NCI-H2029 (cell line): ENCODE results near the gene FOXJ3.
A peak's percentile ranks its signal among the peaks of the same experiment; 100 is the strongest.

ENCODE experiments used
- DNase-seq: peaks from one replicate; lab custom pipeline; 2025; lab: John Stamatoyannopoulos, UW

Gene FOXJ3

GRCh38 chr1:42189931-42190853 is 144.8 kb downstream of the FOXJ3 start:
- DNase-seq, result no peak

GRCh38 chr1:42186152-42186551 is 148.9 kb downstream of the FOXJ3 start:
- no peak for DNase-seq

DNA sequence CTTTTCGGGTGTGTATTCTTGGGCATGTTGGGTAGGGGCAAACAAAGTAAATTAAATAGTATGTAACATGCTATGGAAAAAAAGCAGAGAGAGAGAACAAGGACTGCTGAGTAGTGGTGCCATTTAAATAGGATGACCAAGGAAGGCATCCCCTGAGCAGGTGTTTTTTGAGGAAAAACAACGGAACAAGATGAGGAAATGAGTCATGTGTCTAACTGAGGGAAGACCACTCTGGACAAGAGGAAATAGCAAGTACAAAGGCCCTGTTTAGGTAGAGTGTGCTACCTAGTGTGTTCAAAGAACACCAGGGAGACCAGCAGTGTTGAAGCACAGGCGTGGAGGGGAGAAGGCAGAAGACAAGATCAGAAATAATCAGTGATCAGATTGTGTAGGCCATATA is 150.4 kb downstream of the FOXJ3 start:
- DNase-seq, result no peak

DNA sequence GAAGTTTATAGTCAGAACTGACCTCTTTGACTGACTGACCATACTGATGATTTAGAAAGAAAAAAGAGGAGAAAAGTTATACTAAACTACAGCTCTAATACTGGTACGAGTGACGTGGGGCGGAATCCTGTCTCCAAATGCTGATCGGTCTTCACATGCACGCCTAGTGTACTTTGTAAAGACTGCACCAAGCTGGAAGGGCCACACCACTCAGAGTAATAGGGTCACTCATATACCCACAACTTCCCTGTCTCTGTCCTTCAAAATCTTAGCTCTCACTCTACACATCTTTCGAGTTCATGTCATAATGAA is 151.1 kb downstream of the FOXJ3 start:
- no peak for DNase-seq

- no peak for DNase-seq
These were observed 151.7 kb downstream of the FOXJ3 start for GRCh38 chr1:42183210-42183956.

DNA sequence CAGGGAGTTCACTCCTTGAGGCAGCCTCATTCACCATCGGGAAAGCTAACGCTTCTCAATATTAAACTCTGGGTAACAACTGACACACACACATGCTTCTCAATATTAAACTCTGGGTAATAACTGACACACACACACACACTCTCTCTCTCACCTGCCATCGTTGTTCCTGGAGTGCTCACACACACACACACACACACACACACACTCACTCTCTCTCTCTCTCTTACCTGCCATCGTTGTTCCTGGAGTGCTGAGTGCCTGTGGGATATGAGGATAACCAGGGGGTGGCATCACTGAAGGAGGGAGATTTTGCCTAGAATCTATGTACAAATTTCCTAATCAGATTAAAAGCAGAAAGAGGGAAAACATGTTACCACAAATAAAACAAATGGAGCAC is 153.3 kb downstream of the FOXJ3 start:
- DNase-seq, result no peak

DNA sequence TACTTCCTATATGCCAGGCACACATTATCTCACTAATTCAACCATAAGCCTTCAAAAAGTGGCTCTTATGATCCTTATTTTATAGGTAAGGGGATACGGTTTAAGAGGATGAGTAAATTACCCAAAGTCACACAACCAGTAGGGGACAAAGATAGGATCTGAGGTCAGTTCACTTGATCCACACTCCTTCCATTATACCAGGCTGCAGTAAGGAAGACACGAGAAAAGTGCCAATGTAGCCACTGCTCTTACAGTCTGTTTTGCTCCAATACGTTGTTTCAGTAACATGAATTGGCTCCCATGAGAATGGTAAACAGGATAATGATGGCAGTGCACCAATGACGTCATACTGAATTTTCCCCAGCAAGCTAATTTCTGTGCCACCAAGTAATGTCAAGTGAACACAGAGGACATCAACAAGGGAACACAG is 155.1 kb downstream of the FOXJ3 start:
- peak; percentile 66 for DNase-seq

- no peak for DNase-seq
These were observed 155.8 kb downstream of the FOXJ3 start for GRCh38 chr1:42179275-42179674.

DNA sequence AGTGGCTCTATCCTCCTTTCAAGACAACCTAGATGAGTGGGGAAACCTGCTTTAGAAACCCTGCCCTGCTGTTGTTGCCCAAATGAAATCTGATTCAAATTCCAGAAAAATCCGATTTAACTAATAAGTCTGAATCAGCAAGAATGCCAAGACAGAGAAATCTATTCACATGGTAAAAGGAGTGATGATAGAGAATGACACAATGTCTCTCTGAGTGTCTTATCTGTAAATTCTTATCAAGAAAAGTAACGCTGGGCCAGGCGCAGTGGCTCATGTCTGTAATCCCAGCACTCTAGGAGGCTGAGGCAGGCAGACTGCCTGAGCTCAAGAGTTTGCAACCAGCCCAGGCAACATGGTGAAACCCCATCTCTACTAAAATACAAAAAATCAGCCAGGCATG is 156.8 kb downstream of the FOXJ3 start:
- no peak for DNase-seq

DNA sequence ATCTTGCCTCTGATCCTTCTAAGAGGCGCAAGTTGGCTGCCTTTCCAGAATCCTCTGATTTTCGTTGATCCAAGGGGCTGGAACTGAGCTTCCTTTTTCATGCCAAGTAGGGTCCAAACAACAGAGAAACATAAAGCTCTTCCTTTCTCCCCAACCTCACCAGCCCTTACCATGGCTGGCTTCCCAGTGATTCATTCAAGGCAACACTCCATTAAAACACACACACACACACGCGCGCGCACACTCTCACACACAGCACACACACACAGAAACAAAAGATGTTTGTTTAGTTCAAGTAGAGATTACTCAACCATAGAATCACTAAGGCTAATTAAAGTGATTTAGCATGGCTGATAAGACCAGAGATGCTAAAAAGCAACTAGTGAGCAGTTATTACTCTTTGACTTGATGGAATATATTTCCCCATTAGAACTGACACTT is 157.5 kb downstream of the FOXJ3 start:
- DNase-seq, result peak; percentile 91

GRCh38 chr1:42176902-42177519 is 158.0 kb downstream of the FOXJ3 start:
- peak; percentile 81 for DNase-seq

DNA sequence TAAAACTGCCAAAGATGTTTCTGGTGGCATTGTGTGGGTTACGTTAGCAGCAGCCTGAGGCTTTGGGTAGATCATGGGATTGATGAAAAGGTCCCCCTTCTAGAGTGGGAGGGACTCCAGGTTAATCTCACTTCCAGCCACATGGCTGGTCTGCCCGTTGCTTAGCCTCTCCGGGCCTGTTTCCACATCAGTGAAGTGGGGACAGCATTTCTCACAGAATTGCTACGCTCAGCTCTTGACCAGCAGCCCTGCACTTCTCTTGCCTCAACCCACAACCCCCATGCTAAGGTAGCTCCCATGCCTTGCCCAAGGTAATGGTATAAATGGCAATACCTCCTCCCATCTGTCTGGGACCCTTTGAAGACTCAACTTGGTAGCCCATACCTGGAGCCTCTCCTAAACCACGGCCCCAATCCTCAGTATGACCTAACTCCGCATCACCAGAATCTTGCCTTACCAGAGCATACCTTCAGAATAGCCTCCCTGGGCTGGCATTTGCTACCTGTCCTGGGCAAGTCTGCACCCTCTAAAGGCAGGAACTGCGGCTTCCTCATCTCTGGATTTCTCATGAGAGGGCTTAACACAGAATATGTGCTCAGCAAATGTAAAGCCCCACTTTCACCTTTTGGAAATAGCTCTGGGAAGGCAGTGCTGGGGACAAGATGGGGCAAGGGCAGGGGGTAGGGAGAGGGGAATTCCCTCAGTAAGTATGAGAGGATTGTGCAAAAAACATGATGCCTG is 159.6 kb downstream of the FOXJ3 start:
- DNase-seq, result no peak

DNA sequence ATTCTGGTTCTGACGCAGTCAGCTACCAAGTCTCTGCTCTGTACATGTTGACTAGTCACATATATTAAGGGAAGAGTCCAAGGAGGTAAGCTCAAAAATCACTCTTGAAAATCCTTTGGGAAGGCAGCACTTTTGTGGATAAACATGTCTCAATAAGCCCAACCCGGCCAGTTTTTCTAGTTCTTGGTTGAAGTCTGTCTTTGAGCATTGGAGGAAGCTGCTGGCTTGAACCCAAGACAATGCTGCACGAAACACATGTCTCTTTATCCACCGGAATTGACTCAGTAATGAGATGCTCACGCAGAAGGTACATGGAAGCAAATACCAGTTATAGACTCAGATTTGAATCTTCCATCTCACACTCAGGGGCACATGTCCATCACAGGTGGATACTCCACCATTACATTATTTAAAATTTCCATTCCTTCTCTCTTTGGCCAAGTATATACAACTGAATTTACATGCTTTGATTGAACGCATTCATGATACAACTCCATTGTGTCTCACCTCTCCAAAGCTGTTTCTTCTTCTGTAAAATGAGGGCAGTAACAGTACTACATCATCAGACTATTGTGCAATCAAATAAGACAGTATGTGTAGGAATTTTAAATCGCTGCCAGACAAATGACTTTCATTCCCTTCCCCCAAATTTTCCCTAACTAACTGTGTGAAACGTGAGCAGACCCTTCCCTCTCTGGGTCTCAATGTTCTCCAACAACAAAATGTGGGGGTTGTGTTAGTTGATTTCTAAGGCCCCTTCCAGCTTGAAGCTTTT is 160.9 kb downstream of the FOXJ3 start:
- DNase-seq, result peak; percentile 60

- DNase-seq, result peak; percentile 78
These were observed 161.7 kb downstream of the FOXJ3 start for GRCh38 chr1:42173155-42173933.

GRCh38 chr1:42172381-42173133 is 162.5 kb downstream of the FOXJ3 start:
- no peak for DNase-seq

- DNase-seq, result no peak
These were observed 163.3 kb downstream of the FOXJ3 start for GRCh38 chr1:42171679-42172266.

DNA sequence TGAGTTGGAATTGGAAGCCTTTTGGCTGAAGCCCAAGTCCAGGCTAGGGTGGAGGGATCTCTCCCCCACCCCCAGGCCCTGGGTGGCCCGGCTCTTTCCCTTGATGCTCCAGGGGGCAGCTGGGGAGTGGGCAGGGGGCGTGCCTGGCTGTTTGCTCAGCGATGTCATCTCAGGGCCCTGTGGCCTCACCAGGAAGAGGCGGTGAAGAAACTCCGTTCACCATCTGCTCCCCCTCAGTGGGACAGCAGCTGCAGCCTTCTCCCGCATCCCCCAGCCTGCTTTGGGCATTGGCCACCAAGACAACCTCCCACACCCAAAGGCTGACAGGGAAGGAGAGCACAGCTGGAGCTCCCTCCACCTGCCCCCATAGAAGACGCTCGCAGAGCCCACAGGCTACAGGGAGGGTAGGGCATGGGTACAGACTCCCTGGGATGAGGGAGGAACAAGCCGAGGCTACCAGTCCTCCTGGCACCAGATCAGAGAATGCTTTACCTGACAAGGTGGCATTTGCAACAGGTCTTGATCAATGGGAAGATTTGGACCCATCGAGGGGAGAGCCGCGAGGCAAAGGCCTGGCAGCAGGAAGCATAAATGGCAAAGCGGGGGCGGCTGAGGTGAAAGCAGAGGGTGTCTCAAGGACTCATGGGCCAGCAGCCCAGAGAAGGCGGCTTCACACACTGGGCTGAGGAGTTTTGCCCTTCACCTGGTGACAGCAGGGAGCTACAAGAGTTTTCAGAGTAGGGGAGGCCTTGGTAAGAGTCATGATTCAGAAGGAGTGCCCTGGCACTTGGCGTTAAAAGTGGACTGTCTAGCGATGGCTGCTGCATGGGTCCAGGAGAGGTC is 164.0 kb downstream of the FOXJ3 start:
- peak; percentile 85 for DNase-seq

DNA sequence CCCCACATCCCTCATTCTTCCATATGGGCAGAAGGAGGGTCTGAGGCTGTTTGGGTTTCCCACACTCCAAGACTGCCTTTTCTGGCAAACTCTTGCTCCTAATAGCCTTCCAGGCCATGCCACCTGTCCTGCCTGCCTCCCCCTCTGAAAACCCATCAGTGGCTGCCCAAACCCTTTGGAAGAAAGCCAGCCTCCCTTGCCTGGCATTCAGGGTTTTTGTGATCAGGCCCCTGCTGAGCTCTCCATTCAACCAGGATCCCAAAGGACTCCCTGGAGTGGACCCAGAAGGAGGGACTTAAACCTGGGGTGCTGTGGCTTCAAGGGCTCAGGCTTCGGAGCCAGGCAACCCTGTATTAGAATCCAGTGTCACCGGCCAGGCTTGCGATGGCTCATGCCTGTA is 166.3 kb downstream of the FOXJ3 start:
- DNase-seq, result peak; percentile 40

DNA sequence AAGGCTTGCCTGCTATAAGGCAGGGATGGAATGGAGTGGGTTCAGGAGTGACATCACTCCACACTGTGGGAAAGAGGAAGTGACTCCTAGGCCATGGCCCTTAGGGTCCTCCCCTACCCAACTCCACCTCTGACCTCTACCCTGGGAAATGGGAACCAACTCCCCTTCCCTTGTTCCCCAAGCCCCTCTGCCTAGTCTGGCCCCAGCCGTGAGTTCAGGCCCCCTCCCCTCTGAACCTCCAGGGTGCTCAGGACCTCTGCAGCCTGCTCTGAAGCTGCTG is 166.7 kb downstream of the FOXJ3 start:
- no peak for DNase-seq
